GM21447 (cell line): Measurements from ENCODE around the gene OR51G1.
"Not testable (repeated sequence)": the region's sequence is repeated elsewhere in the genome, so short reads cannot be mapped to it uniquely, and the experiment has no call there.

Experiments used
- ATAC-seq: cut with Tn5 transposase; IDR thresholded peaks from one replicate; pipeline ENCODE4 v1.9.1; 2021; ENCODE audit not compliant: unreplicated experiment

Gene OR51G1

DNA sequence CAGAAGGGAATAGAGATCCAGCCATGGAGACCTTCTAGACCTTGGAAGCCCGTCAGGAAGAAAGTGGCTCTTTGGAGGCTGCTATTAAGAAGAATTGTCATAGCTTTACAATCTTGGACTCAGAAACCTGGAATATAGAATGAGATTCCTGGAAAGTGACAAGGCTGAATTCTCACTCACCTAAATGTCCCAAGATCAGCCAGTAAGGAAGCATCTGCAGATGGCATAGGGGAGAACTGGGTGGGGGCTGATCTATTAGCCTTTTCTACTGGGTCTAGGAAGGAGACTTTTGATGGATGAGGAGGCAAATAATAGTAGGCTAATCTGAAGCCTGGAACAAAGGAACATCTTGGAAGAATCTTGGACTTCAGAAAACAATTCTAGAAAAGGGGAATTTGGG lies at the start of gene OR51G1:
OR51G1 (minus strand) TSS at position 101 of the 400 bp plus-strand sequence; CDS start at position 101, 0 bp downstream.
- ATAC-seq, result no peak

- no peak for ATAC-seq
Observed at GRCh38 chr11:4962816-4963215, 38.7 kb upstream of the OR51G1 start.

GRCh38 chr11:4960877-4961276 lies 36.7 kb upstream of the OR51G1 start:
- ATAC-seq, result no peak

DNA sequence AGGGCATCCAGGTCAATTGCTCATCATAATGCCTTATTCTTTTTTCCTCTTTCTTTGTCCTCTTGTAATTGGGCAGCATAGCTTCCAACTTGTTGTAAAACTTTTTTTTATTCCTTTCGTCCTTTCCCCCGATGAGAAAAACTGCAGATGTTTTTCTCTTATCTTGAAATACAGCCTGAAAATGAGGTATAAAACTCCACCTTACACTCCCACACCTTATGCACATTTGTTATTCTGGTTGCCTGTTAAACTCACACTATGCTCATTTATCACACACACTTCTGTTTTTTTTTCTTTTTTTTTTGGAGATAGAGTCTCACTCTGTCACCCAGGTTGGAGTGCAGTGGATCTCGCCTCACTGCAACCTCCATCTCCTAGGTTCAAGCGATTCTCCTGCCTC lies 33.3 kb upstream of the OR51G1 start:
- no peak for ATAC-seq

GRCh38 chr11:4955613-4956012 lies 31.5 kb upstream of the OR51G1 start, which contains the start of gene OR51A2:
Gene OR51A2 (minus strand): TSS chr11:4955713. CDS start chr11:4955713, 0 bp downstream.
- not testable (repeated sequence) for ATAC-seq

DNA sequence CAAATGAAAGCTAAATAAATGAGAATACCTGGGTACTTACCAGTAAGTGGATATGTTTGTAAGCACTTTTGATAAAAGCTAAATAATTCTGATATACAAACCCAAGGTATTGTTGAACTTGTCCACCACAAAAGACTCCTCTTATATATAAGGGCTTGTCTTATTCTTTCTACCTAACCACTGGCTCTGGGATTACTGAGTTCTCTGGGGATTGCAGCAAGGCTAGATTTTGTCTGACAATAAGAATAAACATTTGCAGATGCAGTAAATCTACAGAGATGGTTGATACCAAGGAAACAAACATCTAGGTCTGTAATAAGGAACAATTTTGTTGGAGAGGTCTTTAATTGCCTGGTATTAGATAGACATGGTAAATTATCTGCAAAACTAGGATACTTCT lies 23.4 kb upstream of the OR51G1 start, which contains the start of gene OR51A4:
OR51A4 (minus strand) TSS at position 101 of the 400 bp plus-strand sequence. CDS start 505 bp downstream, outside the sequence.
- ATAC-seq, result no peak

GRCh38 chr11:4936745-4937144 lies 12.6 kb upstream of the OR51G1 start:
- ATAC-seq, result no peak

DNA sequence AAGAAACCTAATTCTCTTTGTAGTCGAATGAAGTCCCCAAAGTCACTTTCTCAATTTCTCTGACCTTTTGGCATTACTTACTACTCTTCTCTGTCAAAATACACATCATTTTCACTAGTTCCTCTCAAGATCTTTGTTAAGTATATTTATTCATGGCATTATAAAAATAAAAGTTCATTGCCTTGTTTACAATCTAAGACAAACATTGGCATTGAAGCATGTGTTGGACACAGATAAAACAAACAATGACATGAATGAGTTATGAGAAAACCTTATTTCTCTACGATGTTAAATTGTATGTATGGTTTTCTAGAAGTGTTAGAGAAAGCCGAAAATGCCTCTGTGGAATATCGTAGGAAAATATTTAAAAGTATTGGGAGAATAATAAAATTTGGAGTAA lies 8.6 kb upstream of the OR51G1 start:
- ATAC-seq, result no peak

DNA sequence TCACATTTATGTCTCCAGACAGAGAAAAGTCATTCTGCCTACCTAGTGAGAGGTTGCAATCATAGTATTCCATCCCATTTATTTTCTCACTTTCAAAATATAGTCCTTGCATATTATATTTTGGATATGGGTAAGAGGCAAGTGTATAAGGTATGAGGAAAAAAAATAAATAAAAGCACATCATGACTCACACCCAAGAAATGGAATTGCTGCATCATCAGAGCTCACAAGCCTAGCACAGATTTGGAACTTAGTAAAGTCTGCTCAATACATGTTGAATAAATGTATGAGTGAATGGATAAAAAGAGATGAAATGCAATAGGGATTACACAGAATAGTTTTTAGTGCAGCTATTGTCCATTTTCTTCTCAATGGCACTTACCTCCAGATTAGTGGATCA lies 2.5 kb upstream of the OR51G1 start:
- no peak for ATAC-seq

DNA sequence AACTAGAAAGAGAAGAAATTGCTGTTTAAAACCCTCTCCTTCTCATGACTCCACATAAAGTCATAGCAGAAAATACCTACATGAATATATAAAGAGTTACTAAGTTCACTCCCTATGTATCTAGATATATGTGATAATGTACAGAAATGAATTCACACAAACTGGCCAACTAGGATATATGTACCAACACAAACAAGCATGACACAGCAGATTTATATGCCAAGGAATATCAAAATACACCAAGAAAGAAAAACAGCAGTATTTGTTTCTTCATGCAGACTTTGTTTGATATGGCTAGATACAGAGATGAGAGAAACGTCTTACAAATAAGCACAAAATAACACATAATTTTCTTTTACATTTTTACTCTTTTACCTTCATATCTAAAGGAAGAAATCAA lies 1.8 kb downstream of the OR51G1 start:
- no peak for ATAC-seq

- ATAC-seq, result no peak
Observed at GRCh38 chr11:4921796-4922195, 2.3 kb downstream of the OR51G1 start.

DNA sequence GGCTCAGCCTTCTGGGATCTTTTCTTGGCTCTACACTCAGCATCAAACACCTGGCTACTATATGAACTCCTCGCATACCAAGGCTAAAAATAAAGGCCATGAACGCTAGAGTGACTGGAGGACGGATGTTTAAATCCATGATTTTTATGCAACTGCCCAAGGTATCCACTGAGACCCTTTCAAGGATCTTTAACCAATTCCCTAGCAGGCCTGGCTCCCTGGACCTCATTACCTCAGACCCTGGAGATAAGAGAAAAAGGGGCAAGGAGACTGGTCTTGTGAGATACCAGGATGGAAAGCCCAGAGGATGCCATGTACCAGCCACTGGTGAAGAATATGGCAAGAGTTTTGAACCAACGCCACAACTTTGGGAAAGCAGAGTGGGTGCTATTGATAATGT lies 4.9 kb downstream of the OR51G1 start, which contains the start of gene OR51G2:
OR51G2 (minus strand) TSS at position 101 of the 400 bp plus-strand sequence. CDS start 3,687 bp downstream, outside the sequence.
- no peak for ATAC-seq

DNA sequence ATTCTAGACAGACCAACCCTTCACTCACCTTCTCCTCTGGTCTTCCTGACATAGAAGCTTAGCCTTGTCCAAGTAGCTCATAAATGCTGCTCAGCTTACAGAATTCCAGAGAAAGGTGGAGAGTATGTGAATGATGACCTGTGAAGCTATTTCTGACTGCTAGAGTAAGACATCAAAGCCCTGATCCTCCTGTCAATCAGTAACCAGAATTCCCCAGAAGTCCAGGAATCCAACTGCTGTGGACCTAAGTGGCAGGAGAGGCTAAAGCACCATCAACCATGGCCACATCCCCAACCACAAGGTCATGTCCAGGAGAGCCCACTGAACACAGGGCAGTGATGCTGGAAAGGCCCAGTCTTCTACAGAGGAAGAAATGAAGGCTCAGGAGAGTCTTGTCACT lies 7.6 kb downstream of the OR51G1 start:
- no peak for ATAC-seq

DNA sequence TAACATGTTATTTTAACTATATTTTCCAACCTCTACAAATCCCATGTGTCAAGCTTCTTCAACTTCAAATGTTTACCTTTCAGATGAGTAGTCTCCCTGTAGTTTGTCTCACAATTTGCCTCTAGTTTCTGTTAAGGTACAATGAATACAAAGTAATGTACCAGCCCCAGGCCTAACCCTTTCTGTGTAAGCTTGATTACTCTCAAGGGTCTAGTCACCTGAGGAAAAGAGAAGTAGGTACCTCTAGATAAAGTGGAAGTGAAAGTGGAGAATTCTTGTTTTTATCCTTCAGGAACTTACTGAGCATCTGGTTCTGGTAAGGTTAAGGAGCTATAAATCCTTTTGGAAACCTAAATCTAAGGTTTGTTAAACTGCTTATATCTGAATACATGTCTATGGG lies 20.7 kb downstream of the OR51G1 start, which contains the start of gene OR51A7:
OR51A7 (plus strand) TSS at position 300 of the 400 bp plus-strand sequence. CDS start 3,587 bp downstream, outside the sequence.
- ATAC-seq, result no peak

- ATAC-seq, result no peak
Observed at GRCh38 chr11:4891996-4892640, 32.0 kb downstream of the OR51G1 start.

DNA sequence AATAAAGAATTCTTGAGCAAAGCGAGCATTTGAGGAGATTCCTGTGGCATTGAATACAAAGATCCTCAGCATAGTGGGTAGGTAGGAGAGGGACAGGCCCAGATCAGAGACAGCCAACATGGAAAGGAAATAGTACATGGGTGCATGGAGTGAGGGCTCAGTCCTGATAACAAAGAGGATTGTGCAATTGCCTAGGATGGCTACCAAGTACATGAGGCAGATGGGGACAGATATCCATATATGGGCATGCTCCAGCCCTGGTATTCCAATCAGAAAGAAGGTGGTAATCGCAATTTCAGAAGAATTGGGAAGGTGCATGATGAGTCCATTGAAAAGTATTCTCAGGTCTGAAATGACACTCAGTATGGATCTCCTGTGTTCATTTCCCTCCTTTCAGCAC lies 33.9 kb downstream of the OR51G1 start:
- no peak for ATAC-seq

- ATAC-seq, result no peak
Observed at GRCh38 chr11:4887591-4887990, 36.5 kb downstream of the OR51G1 start.

DNA sequence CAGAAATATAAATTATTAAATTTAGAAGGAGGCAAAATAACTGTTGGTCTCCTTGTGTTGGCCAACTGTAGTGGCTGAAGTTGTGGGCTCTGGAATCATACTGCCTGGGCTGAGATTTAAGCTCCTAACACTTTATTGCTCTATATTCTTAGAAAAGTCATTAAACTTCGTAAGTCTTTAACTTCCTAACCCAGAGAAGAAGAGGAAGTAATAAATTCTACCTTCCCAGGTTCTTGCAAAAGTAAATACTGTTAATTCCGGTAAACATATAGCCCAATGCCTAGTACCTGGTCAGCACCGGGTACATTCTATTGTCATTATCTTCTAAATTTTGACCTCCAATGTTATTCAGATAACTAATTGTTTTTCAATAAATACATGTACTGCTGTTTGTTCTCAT lies 38.0 kb downstream of the OR51G1 start:
- no peak for ATAC-seq

- ATAC-seq, result no peak
Observed at GRCh38 chr11:4884361-4884760, 39.8 kb downstream of the OR51G1 start.

DNA sequence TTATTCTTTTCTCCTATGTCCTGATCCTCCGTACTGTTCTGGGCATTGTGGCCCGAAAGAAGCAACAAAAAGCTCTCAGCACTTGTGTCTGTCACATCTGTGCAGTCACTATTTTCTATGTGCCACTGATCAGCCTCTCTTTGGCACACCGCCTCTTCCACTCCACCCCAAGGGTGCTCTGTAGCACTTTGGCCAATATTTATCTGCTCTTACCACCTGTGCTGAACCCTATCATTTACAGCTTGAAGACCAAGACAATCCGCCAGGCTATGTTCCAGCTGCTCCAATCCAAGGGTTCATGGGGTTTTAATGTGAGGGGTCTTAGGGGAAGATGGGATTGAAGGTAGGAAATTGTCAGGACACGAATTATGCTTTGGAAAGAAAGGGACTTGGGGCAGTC lies 41.6 kb downstream of the OR51G1 start:
- no peak for ATAC-seq

DNA sequence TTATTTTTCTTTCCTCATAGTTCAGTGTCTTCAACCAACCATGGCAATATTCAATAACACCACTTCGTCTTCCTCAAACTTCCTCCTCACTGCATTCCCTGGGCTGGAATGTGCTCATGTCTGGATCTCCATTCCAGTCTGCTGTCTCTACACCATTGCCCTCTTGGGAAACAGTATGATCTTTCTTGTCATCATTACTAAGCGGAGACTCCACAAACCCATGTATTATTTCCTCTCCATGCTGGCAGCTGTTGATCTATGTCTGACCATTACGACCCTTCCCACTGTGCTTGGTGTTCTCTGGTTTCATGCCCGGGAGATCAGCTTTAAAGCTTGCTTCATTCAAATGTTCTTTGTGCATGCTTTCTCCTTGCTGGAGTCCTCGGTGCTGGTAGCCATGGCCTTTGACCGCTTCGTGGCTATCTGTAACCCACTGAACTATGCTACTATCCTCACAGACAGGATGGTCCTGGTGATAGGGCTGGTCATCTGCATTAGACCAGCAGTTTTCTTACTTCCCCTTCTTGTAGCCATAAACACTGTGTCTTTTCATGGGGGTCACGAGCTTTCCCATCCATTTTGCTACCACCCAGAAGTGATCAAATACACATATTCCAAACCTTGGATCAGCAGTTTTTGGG lies 42.2 kb downstream of the OR51G1 start, which contains the start of gene OR51T1:
OR51T1 (plus strand) TSS at position 41 of the 641 bp plus-strand sequence; CDS start at position 41, 0 bp downstream.
- ATAC-seq, result no peak

GRCh38 chr11:4881188-4881587 lies 43.0 kb downstream of the OR51G1 start:
- ATAC-seq, result no peak
